ENCODE results near the gene RGL4. TPM values are rescaled to one million over a fixed set of nuclear protein-coding genes. Genes with fewer than 3 reads are reported as not detected.

RGL4 gene
- total and polyA plus RNA-seq, 2 of the 13 experiments (the other 11 are each of a cell fraction or from before 2014, with no cell fraction given), result not detected

DNA sequence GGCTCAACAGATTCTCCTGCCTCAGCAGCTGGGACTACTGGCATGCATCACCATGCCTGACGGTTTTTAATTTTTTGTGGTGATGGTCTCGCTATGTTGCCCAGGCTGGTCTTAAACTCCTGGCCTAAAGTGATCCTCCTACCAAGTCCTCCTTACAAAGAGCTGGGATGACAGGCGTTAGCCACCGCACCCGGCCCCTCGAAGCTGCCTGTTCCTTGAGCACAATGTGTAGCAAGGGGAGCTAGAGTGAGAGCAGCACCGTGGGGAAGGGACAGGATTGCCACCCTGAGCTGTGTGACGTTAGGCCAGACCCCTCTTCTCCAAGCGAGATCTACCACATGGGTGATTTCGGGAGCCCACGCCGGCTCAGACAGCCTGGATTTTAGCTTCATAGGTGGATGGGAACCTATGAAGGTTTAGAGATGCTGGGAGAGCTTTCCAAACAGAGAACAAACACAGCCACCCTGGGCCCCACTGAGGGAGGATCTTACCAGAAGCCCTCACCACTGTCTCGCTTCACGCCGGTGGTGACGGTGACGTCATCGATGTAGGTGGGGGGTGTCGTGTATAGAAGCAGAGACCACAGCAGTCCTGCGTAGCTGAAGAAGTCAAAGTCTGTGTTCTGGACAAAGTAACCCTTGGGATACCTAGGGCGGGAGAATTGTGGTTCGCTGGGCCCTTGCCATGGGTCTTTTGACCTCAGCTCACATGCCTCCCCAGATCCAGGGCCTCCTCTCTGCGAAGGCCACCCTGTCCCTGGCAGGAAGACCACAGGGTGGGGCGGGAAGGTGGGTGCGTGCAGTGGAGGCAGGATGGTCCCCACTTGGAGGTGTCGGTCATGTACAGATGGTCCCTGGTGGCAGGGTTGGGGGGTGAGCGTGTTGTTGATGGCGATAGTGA lies 23.1 kb downstream of the RGL4 start:
- no peaks in the 10 kb centered on the region for H4K20me1 ChIP-seq (ENCODE audit: insufficient read depth, low read length)
- peaks cover 24% of the 10 kb centered on the region for H3K4me1 ChIP-seq (ENCODE audit: insufficient read depth, low read length)
- no peak overlapping the region for H3K27ac ChIP-seq (ENCODE audit: extremely low read length, insufficient read depth, low read length)
- no peak for TF ChIP-seq ZNF567 (CRISPR knock-in tag; IDR thresholded peaks at IDR 0.05; ENCODE audit: borderline replicate concordance)
- TF ChIP-seq NFAT5 (CRISPR knock-in tag; IDR thresholded peaks at IDR 0.05), result no peak
- no peak for TF ChIP-seq FLYWCH1 (CRISPR knock-in tag; IDR thresholded peaks at IDR 0.05)
- no peak for TF ChIP-seq EP300 (IDR thresholded peaks at IDR 0.05; ENCODE audit: low read depth in 2 of 2, low read length in 2 of 2)
- TF ChIP-seq EP300 (CRISPR knock-in tag; IDR thresholded peaks at IDR 0.05; ENCODE audit: borderline replicate concordance), result no peak
- TF ChIP-seq ZBTB20 (CRISPR knock-in tag; IDR thresholded peaks at IDR 0.05; ENCODE audit: borderline replicate concordance, low read depth), result no peak
- TF ChIP-seq CBX5 (CRISPR knock-in tag; IDR thresholded peaks at IDR 0.05; ENCODE audit: borderline replicate concordance), result no peak
- TF ChIP-seq ZNF333 (CRISPR knock-in tag; IDR thresholded peaks at IDR 0.05; ENCODE audit: borderline replicate concordance), result no peak
- no peak for TF ChIP-seq XBP1 (CRISPR knock-in tag; IDR thresholded peaks at IDR 0.05)
- no peak for TF ChIP-seq ZNF777 (CRISPR knock-in tag; IDR thresholded peaks at IDR 0.05)
- no peak for TF ChIP-seq ZNF329 (CRISPR knock-in tag; IDR thresholded peaks at IDR 0.05; ENCODE audit: low read depth)
- TF ChIP-seq PAF1 (CRISPR knock-in tag; IDR thresholded peaks at IDR 0.05), result no peak
- no peak for TF ChIP-seq TRIM22 (IDR thresholded peaks at IDR 0.05)
- H3K4me3 ChIP-seq (replicated peaks in 1 of 3; ENCODE audit: insufficient read depth in 1 of 3, low read depth in 2 of 3, low read length in 3 of 3), result no peak overlapping the region
- WGBS (ENCODE audit: low lambda C conversion rate), result 90% methylated on average over 26 of the region's 28 CpGs
- H3K9me3 ChIP-seq (ENCODE audit: low read length), result no peaks in the 10 kb centered on the region
- intact Hi-C loops (cut with micrococcal nuclease; ENCODE audit: unreplicated experiment), result no loop called here
- H3K36me3 ChIP-seq (replicated peaks in 1 of 2; ENCODE audit: control insufficient read depth in 1 of 2, insufficient read depth in 2 of 2, low read length in 2 of 2), result peaks cover 5 to 36% of the 10 kb centered on the region in 2 experiments; a peak in 4 of 5 replicates
- CTCF ChIA-PET (ENCODE audit: low intra/inter-chr PET ratio, low total read pairs), result no interaction called here
- BruUV-seq (replicated peaks), result no TSS peak
- ATAC-seq (no peak), DNase-seq (ENCODE audit: low spot score) (no peak), FAIRE-seq (no peak)
- H3K9ac ChIP-seq (ENCODE audit: insufficient read depth, low read depth, low read length), result no peak overlapping the region
- H3K79me2 ChIP-seq (ENCODE audit: insufficient read depth, low read length), result peaks cover 6% of the 10 kb centered on the region
- no peak overlapping the region for H2AFZ ChIP-seq (ENCODE audit: low read length)
- H3K4me2 ChIP-seq (ENCODE audit: low read depth, low read length), result no peak overlapping the region
- in situ Hi-C loops (cut with HindIII; ENCODE audit: extremely low pct_ligation_motif_present, low pct_unique_long_range_greater_than_20kb), result no loop called here
- POLR2A ChIA-PET, result no interaction called here
- no peaks in the 10 kb centered on the region for H3K27me3 ChIP-seq (ENCODE audit: control insufficient read depth in 1 of 2, insufficient read depth in 2 of 2, low read length in 2 of 2)
